Tibial artery (tissue), 4 donors: ENCODE data around the gene ZNF277.

Experiments used
- DNase-seq, 2 donors: peaks; one replicate each; pipeline ENCODE4 v3.0.0-alpha.2; 2019
- H3K27ac ChIP-seq, 2 donors: fragments of 200-600 bp; sonication (generic) in 1 of 2; 1 replicate in 1 of 2; 2 replicates in 1 of 2; pipeline ENCODE4 v1.5.1; 2018 to 2019; ENCODE audit warnings: mild to moderate bottlenecking in 1 of 2
- H3K27me3 ChIP-seq, 2 donors: fragments of 200-600 bp; sonication (generic) in 1 of 2; one replicate each; pipeline versions ENCODE4 v1.5.1 to v1.6.0; 2016 to 2019
- H3K36me3 ChIP-seq, 3 donors: fragments of 200-600 bp; sonication (generic) in 2 of 3; one replicate each; pipeline ENCODE4 v1.5.1; 2016 to 2019; ENCODE audit warnings: mild to moderate bottlenecking in 2 of 3
- H3K4me1 ChIP-seq, 4 donors: fragments of 200-600 bp; sonication (generic) in 2 of 4; 1 replicate in 3 of 4; 2 replicates in 1 of 4; pipeline ENCODE4 v1.5.1; 2016 to 2019
- H3K4me3 ChIP-seq, 2 donors: fragments of 200-600 bp; sonication (generic) in 1 of 2; 1 replicate in 1 of 2; 2 replicates in 1 of 2; pipeline ENCODE4 v1.5.1; 2018 to 2019; ENCODE audit warnings: mild to moderate bottlenecking in 2 of 2
- H3K9me3 ChIP-seq, 3 donors: fragments of 200-600 bp; sonication (generic) in 1 of 3; one replicate each; pipeline ENCODE4 v1.5.1; 2016 to 2019
- CTCF ChIP-seq, 2 experiments: fragments of 200-600 bp in 1 of 2; fragments of 450-650 bp in 1 of 2; IDR thresholded peaks; one replicate each; pipeline ENCODE4 v1.5.1; 2017 to 2019; ENCODE audit warnings: antibody characterized with exemption in 2 of 2, mild to moderate bottlenecking in 1 of 2, moderate library complexity in 1 of 2
- intact Hi-C: fragments of 100-400 bp; cut with DNase I; formaldehyde crosslinking; loops from one replicate; pipeline ENCODE4 v1.15.0; 2023; ENCODE audit warnings: low total_unique reads

The ZNF277 gene

GRCh38 chr7:112366886-112367285 is 160.4 kb downstream of the ZNF277 start:
- Histone ChIP-seq H3K9me3 (no peaks in the 10 kb centered on the region), H3K4me1 (no peaks in the 10 kb centered on the region), H3K27ac (no peak overlapping the region), H3K27me3 (no peaks in the 10 kb centered on the region), H3K36me3 (no peaks in the 10 kb centered on the region), H3K4me3 (no peak overlapping the region)
- DNase-seq: no peak
- no peak for TF ChIP-seq CTCF (IDR thresholded peaks at IDR 0.05)
- intact Hi-C loops: no loop called here

- Histone ChIP-seq H3K4me3 (no peak overlapping the region), H3K27ac (no peak overlapping the region), H3K9me3 (no peaks in the 10 kb centered on the region), H3K4me1 (no peaks in the 10 kb centered on the region), H3K27me3 (no peaks in the 10 kb centered on the region), H3K36me3 (no peaks in the 10 kb centered on the region)
- no peak for DNase-seq
- intact Hi-C loops: no loop called here
- no peak for TF ChIP-seq CTCF (IDR thresholded peaks at IDR 0.05)
These were observed 163.9 kb downstream of the ZNF277 start for GRCh38 chr7:112370436-112370835.

- no peaks in the 10 kb centered on the region for H3K36me3 ChIP-seq
- intact Hi-C loops: no loop called here
- DNase-seq: no peak
- H3K27me3 ChIP-seq: no peaks in the 10 kb centered on the region
- H3K27ac ChIP-seq: no peak overlapping the region
- no peak for TF ChIP-seq CTCF (IDR thresholded peaks at IDR 0.05)
- H3K4me3 ChIP-seq: no peak overlapping the region
- no peaks in the 10 kb centered on the region for H3K4me1 ChIP-seq
- no peaks in the 10 kb centered on the region for H3K9me3 ChIP-seq
These were observed 165.2 kb downstream of the ZNF277 start for GRCh38 chr7:112371701-112372100.

- no peaks in the 10 kb centered on the region for H3K27me3 ChIP-seq
- intact Hi-C loops: no loop called here
These were observed 165.6 kb downstream of the ZNF277 start for GRCh38 chr7:112372101-112372500.

GRCh38 chr7:112377593-112377992 is 171.1 kb downstream of the ZNF277 start:
- Histone ChIP-seq H3K4me1 (no peaks in the 10 kb centered on the region), H3K27me3 (no peaks in the 10 kb centered on the region), H3K9me3 (no peaks in the 10 kb centered on the region), H3K27ac (no peak overlapping the region), H3K4me3 (no peak overlapping the region), H3K36me3 (no peaks in the 10 kb centered on the region)
- intact Hi-C loops: no loop called here
- no peak for TF ChIP-seq CTCF (IDR thresholded peaks at IDR 0.05)
- DNase-seq: no peak

More at GRCh38 chr7:112372101-112372500, 165.6 kb downstream of the ZNF277 start:
- no peaks in the 10 kb centered on the region for H3K36me3 ChIP-seq
- no peak overlapping the region for H3K27ac ChIP-seq
- H3K4me1 ChIP-seq: no peaks in the 10 kb centered on the region
- no peak for TF ChIP-seq CTCF (IDR thresholded peaks at IDR 0.05)
- H3K9me3 ChIP-seq: no peaks in the 10 kb centered on the region
- no peak overlapping the region for H3K4me3 ChIP-seq
- no peak for DNase-seq
